Thyroid gland (tissue), 4 donors: ENCODE results near the gene S100A16.
A peak's percentile ranks its signal among the peaks of the same experiment; 100 is the strongest.

Experiments
- CTCF ChIP-seq, 6 experiments: fragments of 200-600 bp in 3 of 6; fragments of 450-650 bp in 3 of 6; sonication (generic) in 3 of 6; IDR thresholded peaks; one replicate each; pipeline ENCODE4 v1.5.1; 2016 to 2019; ENCODE audit warnings: antibody characterized with exemption in 6 of 6, mild to moderate bottlenecking in 2 of 6, inconsistent platforms in 1 of 6, moderate library complexity in 1 of 6
- POLR2A ChIP-seq, 2 donors: fragments of 450-650 bp; IDR thresholded peaks; one replicate each; pipeline ENCODE4 v1.6.1; 2017; ENCODE audit warnings: antibody characterized with exemption in 2 of 2, mild to moderate bottlenecking in 2 of 2, moderate library complexity in 1 of 2

GRCh38 chr1:153633754-153634665 is 21.1 kb upstream of the S100A16 start, which contains the start of gene CHTOP:
- TF ChIP-seq CTCF (IDR thresholded peaks at IDR 0.05) (peak in 2 of 6 experiments; percentile 16 to 29), POLR2A (IDR thresholded peaks at IDR 0.05) (peak; percentile 33 to 97)
